ENCODE measurements around the gene AHCYL2. TPM values are rescaled to one million over a fixed set of nuclear protein-coding genes. Genes with fewer than 3 reads are reported as not detected.

AHCYL2 gene
- total RNA-seq, 4 donors from 2014 or later = 83.2 to 149 (median 101) TPM

GRCh38 chr7:129422727-129423126, 197.9 kb downstream of the AHCYL2 start:
- Histone ChIP-seq H3K27me3 (no peaks in the 10 kb centered on the region), H3K36me3 (peaks cover 32 to 34% of the 10 kb centered on the region in 2 donors), H3K4me1 (peaks cover 0 to 4% of the 10 kb centered on the region in 2 donors), H3K4me3 (replicated peaks in 1 of 3) (no peak overlapping the region), H3K9me3 (no peaks in the 10 kb centered on the region), H3K27ac (no peak overlapping the region)
- DNase-seq = no peak
- WGBS, 2 donors = 96 to 98% methylated on average over 4 of the region's 4 CpGs
- intact Hi-C loops (cut with DNase I) = loop anchor here (10.0 kb wide), 1 partner anchor 48 kb away; no protein-coding TSS in a partner anchor
- TF ChIP-seq POLR2A (IDR thresholded peaks at IDR 0.05) (no peak), CTCF (IDR thresholded peaks at IDR 0.05) (no peak)

- no peak for DNase-seq
- WGBS, 2 donors = 74 to 93% methylated on average over 2 of the region's 2 CpGs
- no peaks in the 10 kb centered on the region for H3K9me3 ChIP-seq
- no peak overlapping the region for H3K4me3 ChIP-seq (replicated peaks in 1 of 3)
- no peak for TF ChIP-seq CTCF (IDR thresholded peaks at IDR 0.05)
- TF ChIP-seq POLR2A (IDR thresholded peaks at IDR 0.05) = no peak
- H3K27ac ChIP-seq = no peak overlapping the region
- intact Hi-C loops (cut with DNase I) = loop anchor here (10.0 kb wide), 1 partner anchor 49 kb away; no protein-coding TSS in a partner anchor
- H3K4me1 ChIP-seq = peaks cover 0 to 4% of the 10 kb centered on the region in 2 donors
- peaks cover 32 to 39% of the 10 kb centered on the region in 2 donors for H3K36me3 ChIP-seq
- no peaks in the 10 kb centered on the region for H3K27me3 ChIP-seq
These were observed 199.0 kb downstream of the AHCYL2 start for GRCh38 chr7:129423700-129424410.

GRCh38 chr7:129426482-129426881, 201.7 kb downstream of the AHCYL2 start:
- DNase-seq = no peak
- no peaks in the 10 kb centered on the region for H3K4me1 ChIP-seq
- no peaks in the 10 kb centered on the region for H3K9me3 ChIP-seq
- TF ChIP-seq POLR2A (IDR thresholded peaks at IDR 0.05) = no peak
- TF ChIP-seq CTCF (IDR thresholded peaks at IDR 0.05) = no peak
- no peak overlapping the region for H3K27ac ChIP-seq
- H3K27me3 ChIP-seq = no peaks in the 10 kb centered on the region
- H3K36me3 ChIP-seq = peaks cover 32 to 39% of the 10 kb centered on the region in 2 donors
- H3K4me3 ChIP-seq (replicated peaks in 1 of 3) = no peak overlapping the region
- intact Hi-C loops (cut with DNase I) = loop anchor here (10.0 kb wide), 1 partner anchor 52 kb away; no protein-coding TSS in a partner anchor

GRCh38 chr7:129427526-129428045, 202.8 kb downstream of the AHCYL2 start:
- Histone ChIP-seq H3K9me3 (no peaks in the 10 kb centered on the region), H3K4me3 (replicated peaks in 1 of 3) (no peak overlapping the region), H3K36me3 (peaks cover 30 to 39% of the 10 kb centered on the region in 2 donors), H3K27me3 (no peaks in the 10 kb centered on the region), H3K4me1 (no peaks in the 10 kb centered on the region), H3K27ac (no peak overlapping the region)
- no peak for DNase-seq
- WGBS, 2 donors = 58 to 68% methylated on average over 2 of the region's 2 CpGs
- TF ChIP-seq CTCF (IDR thresholded peaks at IDR 0.05) (no peak), POLR2A (IDR thresholded peaks at IDR 0.05) (no peak)
- intact Hi-C loops (cut with DNase I) = loop anchor here (10.0 kb wide), 1 partner anchor 53 kb away; no protein-coding TSS in a partner anchor
